Globus pallidus (tissue), 1 donor: ENCODE results near the gene NOX3.

ENCODE experiments used
- DNase-seq: peaks from one replicate; pipeline ENCODE4 v3.0.0-alpha.2; 2015; ENCODE audit warnings: low spot score

The NOX3 gene

GRCh38 chr6:155434096-155434495 is 21.5 kb downstream of the NOX3 start:
- DNase-seq: no peak

GRCh38 chr6:155432293-155432692 is 23.3 kb downstream of the NOX3 start:
- DNase-seq: no peak

- DNase-seq: no peak
Measured at GRCh38 chr6:155429321-155429893, 26.2 kb downstream of the NOX3 start.

- DNase-seq: no peak
Measured at GRCh38 chr6:155426408-155426945, 29.2 kb downstream of the NOX3 start.

- no peak for DNase-seq
Measured at GRCh38 chr6:155424181-155424580, 31.5 kb downstream of the NOX3 start.

GRCh38 chr6:155422635-155423034 is 33.0 kb downstream of the NOX3 start:
- DNase-seq: no peak

- no peak for DNase-seq
Measured at GRCh38 chr6:155420492-155420891, 35.1 kb downstream of the NOX3 start.

- no peak for DNase-seq
Measured at GRCh38 chr6:155419161-155419560, 36.5 kb downstream of the NOX3 start.

GRCh38 chr6:155418017-155418761 is 37.5 kb downstream of the NOX3 start:
- DNase-seq: peak; percentile 20

- no peak for DNase-seq
Measured at GRCh38 chr6:155417454-155417853, 38.2 kb downstream of the NOX3 start.

GRCh38 chr6:155415953-155416352 is 39.7 kb downstream of the NOX3 start:
- DNase-seq: no peak

- DNase-seq: no peak
Measured at GRCh38 chr6:155414049-155414448, 41.6 kb downstream of the NOX3 start.

- no peak for DNase-seq
Measured at GRCh38 chr6:155412335-155412734, 43.3 kb downstream of the NOX3 start.

- DNase-seq: no peak
Measured at GRCh38 chr6:155411154-155412052, 44.2 kb downstream of the NOX3 start.

GRCh38 chr6:155409391-155409790 is 46.2 kb downstream of the NOX3 start:
- DNase-seq: no peak

- no peak for DNase-seq
Measured at GRCh38 chr6:155408981-155409380, 46.7 kb downstream of the NOX3 start.

GRCh38 chr6:155408231-155408630 is 47.4 kb downstream of the NOX3 start:
- no peak for DNase-seq

- no peak for DNase-seq
Measured at GRCh38 chr6:155406801-155407200, 48.8 kb downstream of the NOX3 start.

- no peak for DNase-seq
Measured at GRCh38 chr6:155404937-155405336, 50.7 kb downstream of the NOX3 start.

- no peak for DNase-seq
Measured at GRCh38 chr6:155402656-155403304, 52.9 kb downstream of the NOX3 start.

- no peak for DNase-seq
Measured at GRCh38 chr6:155400654-155400965, 55.0 kb downstream of the NOX3 start.
